ENCODE measurements around the gene PREPL. TPM values are rescaled to one million over a fixed set of nuclear protein-coding genes. Genes with fewer than 3 reads are reported as not detected.

PREPL gene
- total RNA-seq, 2 experiments from 2014 or later: 30.0 to 31.4 TPM

DNA sequence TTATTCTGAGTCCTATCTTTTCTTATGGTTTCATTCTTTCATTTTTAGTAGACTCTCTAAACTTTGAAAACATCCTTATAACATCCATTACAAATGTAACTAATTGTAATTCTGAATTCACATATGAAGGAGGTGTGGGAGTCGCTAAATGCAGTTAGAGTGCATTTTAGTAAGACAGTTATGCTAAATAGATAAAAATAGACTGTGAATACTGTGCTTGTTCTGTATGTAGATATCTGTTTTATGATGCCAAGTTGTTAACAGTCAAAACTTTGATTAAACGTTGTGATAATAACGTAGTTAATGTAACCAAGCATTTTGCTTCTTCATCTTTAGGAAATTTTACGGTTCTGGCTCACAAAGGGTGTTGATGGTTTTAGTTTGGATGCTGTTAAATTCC lies 61.7 kb downstream of the PREPL start:
- TF ChIP-seq, protein P1, sequence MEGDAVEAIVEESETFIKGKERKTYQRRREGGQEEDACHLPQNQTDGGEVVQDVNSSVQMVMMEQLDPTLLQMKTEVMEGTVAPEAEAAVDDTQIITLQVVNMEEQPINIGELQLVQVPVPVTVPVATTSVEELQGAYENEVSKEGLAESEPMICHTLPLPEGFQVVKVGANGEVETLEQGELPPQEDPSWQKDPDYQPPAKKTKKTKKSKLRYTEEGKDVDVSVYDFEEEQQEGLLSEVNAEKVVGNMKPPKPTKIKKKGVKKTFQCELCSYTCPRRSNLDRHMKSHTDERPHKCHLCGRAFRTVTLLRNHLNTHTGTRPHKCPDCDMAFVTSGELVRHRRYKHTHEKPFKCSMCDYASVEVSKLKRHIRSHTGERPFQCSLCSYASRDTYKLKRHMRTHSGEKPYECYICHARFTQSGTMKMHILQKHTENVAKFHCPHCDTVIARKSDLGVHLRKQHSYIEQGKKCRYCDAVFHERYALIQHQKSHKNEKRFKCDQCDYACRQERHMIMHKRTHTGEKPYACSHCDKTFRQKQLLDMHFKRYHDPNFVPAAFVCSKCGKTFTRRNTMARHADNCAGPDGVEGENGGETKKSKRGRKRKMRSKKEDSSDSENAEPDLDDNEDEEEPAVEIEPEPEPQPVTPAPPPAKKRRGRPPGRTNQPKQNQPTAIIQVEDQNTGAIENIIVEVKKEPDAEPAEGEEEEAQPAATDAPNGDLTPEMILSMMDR (IDR thresholded peaks at IDR 0.05): no peak
- peaks cover 17% of the 10 kb centered on the region for H3K4me1 Mint-ChIP-seq (ENCODE audit: low read depth)
- Histone ChIP-seq H3K27ac (ENCODE audit: low read depth in 1 of 2, low read length in 2 of 2) (no peak overlapping the region), H3K36me3 (ENCODE audit: insufficient read depth, low read length) (no peaks in the 10 kb centered on the region), H3K27me3 (ENCODE audit: control insufficient read depth in 1 of 2, insufficient read depth in 2 of 2, low read length in 2 of 2) (no peaks in the 10 kb centered on the region), H3K4me3 (ENCODE audit: low read length) (no peak overlapping the region), H3K9me3 (ENCODE audit: control insufficient read depth in 1 of 2, insufficient read depth in 1 of 2, low read length in 2 of 2) (no peaks in the 10 kb centered on the region), H3K4me1 (ENCODE audit: insufficient read depth, low read length) (no peaks in the 10 kb centered on the region)
- H3K9me3 Mint-ChIP-seq: no peaks in the 10 kb centered on the region
- CTCF ChIA-PET: no interaction called here
- H3K27me3 Mint-ChIP-seq: peaks cover 9% of the 10 kb centered on the region
- H3K4me3 Mint-ChIP-seq: no peak overlapping the region
- no peaks in the 10 kb centered on the region for H3K36me3 Mint-ChIP-seq (ENCODE audit: low read depth)
- no peak overlapping the region for H3K27ac Mint-ChIP-seq
- DNase-seq (no peak), ATAC-seq (ENCODE audit: poor library complexity) (no peak)
- POLR2A ChIA-PET: no interaction called here
- intact Hi-C loops (cut with DNase I, micrococcal nuclease): no loop called here

- no peak overlapping the region for H3K27ac ChIP-seq (ENCODE audit: low read depth in 1 of 2, low read length in 2 of 2)
- TF ChIP-seq, protein P1 (IDR thresholded peaks at IDR 0.05): no peak
- ATAC-seq (ENCODE audit: poor library complexity) (no peak), DNase-seq (no peak)
- H3K36me3 ChIP-seq (ENCODE audit: insufficient read depth, low read length): no peaks in the 10 kb centered on the region
- CTCF ChIA-PET: no interaction called here
- peaks cover 17% of the 10 kb centered on the region for H3K4me1 Mint-ChIP-seq (ENCODE audit: low read depth)
- no peaks in the 10 kb centered on the region for H3K4me1 ChIP-seq (ENCODE audit: insufficient read depth, low read length)
- no peaks in the 10 kb centered on the region for H3K9me3 Mint-ChIP-seq
- H3K27me3 ChIP-seq (ENCODE audit: control insufficient read depth in 1 of 2, insufficient read depth in 2 of 2, low read length in 2 of 2): peaks cover 0 to 3% of the 10 kb centered on the region in 2 experiments
- H3K9me3 ChIP-seq (ENCODE audit: control insufficient read depth in 1 of 2, insufficient read depth in 1 of 2, low read length in 2 of 2): no peaks in the 10 kb centered on the region
- POLR2A ChIA-PET: no interaction called here
- no peak overlapping the region for H3K4me3 Mint-ChIP-seq
- intact Hi-C loops (cut with DNase I, micrococcal nuclease): no loop called here
- no peaks in the 10 kb centered on the region for H3K36me3 Mint-ChIP-seq (ENCODE audit: low read depth)
- H3K27ac Mint-ChIP-seq: no peak overlapping the region
- H3K27me3 Mint-ChIP-seq: peaks cover 10% of the 10 kb centered on the region
- no peak overlapping the region for H3K4me3 ChIP-seq (ENCODE audit: low read length)
Observed at GRCh38 chr2:44297431-44297830, 63.9 kb downstream of the PREPL start.

DNA sequence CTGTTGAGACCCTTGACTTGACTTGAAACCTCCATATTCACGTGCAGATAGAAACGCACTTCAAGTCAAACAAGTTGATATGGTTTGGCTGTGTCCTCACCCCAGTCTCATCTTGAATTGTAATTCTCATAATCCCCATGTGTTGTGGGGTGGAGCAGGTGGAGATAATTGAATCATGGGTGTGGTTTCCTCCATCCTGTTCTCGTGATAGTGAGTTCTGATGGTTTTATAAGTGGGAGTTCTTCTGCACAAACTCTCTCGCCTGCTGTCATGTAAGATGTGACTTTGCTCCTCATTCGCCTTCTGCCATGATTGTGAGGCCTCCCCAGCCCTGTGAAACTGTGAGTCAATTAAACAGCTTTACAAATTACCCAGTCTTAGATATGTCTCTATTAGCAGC lies 64.6 kb downstream of the PREPL start:
- TF ChIP-seq, protein P1 (IDR thresholded peaks at IDR 0.05): no peak
- Histone ChIP-seq H3K4me1 (ENCODE audit: insufficient read depth, low read length) (no peaks in the 10 kb centered on the region), H3K27ac (ENCODE audit: low read depth in 1 of 2, low read length in 2 of 2) (no peak overlapping the region), H3K9me3 (ENCODE audit: control insufficient read depth in 1 of 2, insufficient read depth in 1 of 2, low read length in 2 of 2) (no peaks in the 10 kb centered on the region), H3K27me3 (ENCODE audit: control insufficient read depth in 1 of 2, insufficient read depth in 2 of 2, low read length in 2 of 2) (peaks cover 0 to 6% of the 10 kb centered on the region in 2 experiments), H3K36me3 (ENCODE audit: insufficient read depth, low read length) (no peaks in the 10 kb centered on the region), H3K4me3 (ENCODE audit: low read length) (no peak overlapping the region)
- no peaks in the 10 kb centered on the region for H3K36me3 Mint-ChIP-seq (ENCODE audit: low read depth)
- DNase-seq (no peak), ATAC-seq (ENCODE audit: poor library complexity) (no peak)
- ChIA-PET POLR2A (no interaction called here), CTCF (no interaction called here)
- intact Hi-C loops (cut with DNase I, micrococcal nuclease): no loop called here
- H3K27me3 Mint-ChIP-seq: peaks cover 16% of the 10 kb centered on the region
- H3K4me3 Mint-ChIP-seq: no peak overlapping the region
- no peak overlapping the region for H3K27ac Mint-ChIP-seq
- H3K9me3 Mint-ChIP-seq: no peaks in the 10 kb centered on the region
- peaks cover 17% of the 10 kb centered on the region for H3K4me1 Mint-ChIP-seq (ENCODE audit: low read depth)

Data from CD4-positive, alpha-beta T cell (primary cell).